ENCODE measurements around the gene FSTL3. TPM values are rescaled to one million over a fixed set of nuclear protein-coding genes. Genes with fewer than 3 reads are reported as not detected.

FSTL3 gene
- total RNA-seq, 1 experiment from 2014 or later = 6.8 TPM

GRCh38 chr19:703329-703650 lies 27.1 kb downstream of the FSTL3 start:
- H3K9me3 ChIP-seq (ENCODE audit: control insufficient read depth, low read depth, low read length) = no peaks in the 10 kb centered on the region
- no peak overlapping the region for H3K56ac ChIP-seq (ENCODE audit: insufficient read length, low read depth, low read length)
- no peak overlapping the region for H2BK15ac ChIP-seq (ENCODE audit: low read depth, low read length)
- Mint-ChIP-seq H3K27me3 (ENCODE audit: low read depth) (peaks cover 19% of the 10 kb centered on the region), H3K36me3 (ENCODE audit: insufficient read depth in 1 of 3, low read depth in 3 of 3) (peaks cover 0 to 5% (median 3%) of the 10 kb centered on the region in 3 experiments; a peak in 3 of 7 replicates), H3K27ac (peak overlapping the region; percentile 63 to 90 (median 80); a peak in 4 of 7 replicates), H3K9me3 (peaks cover 8 to 9% of the 10 kb centered on the region in 2 experiments), H3K4me3 (peak overlapping the region; percentile 66 to 73), H3K4me1 (peaks cover 3 to 7% of the 10 kb centered on the region in 2 experiments; a peak in 3 of 4 replicates)
- no CpG with 5 or more reads among the region's 4 CpGs for WGBS (ENCODE audit: extremely low coverage, insufficient read length, low lambda C conversion rate)
- no peak overlapping the region for H4K5ac ChIP-seq (ENCODE audit: insufficient read length, low read depth, low read length)
- no peak overlapping the region for H4K91ac ChIP-seq (ENCODE audit: insufficient read length, low read depth, low read length)
- no peak overlapping the region for H3K14ac ChIP-seq (ENCODE audit: insufficient read depth, low read length)
- no peak overlapping the region for H2AK5ac ChIP-seq (ENCODE audit: insufficient read length, low read length)
- no peaks in the 10 kb centered on the region for H3K79me2 ChIP-seq (ENCODE audit: insufficient read depth, low read length)
- H3K9ac ChIP-seq (ENCODE audit: extremely low read depth, insufficient read length, low read length) = no peak overlapping the region
- H2BK20ac ChIP-seq (ENCODE audit: low read depth, low read length, poor library complexity, severe bottlenecking) = no peak overlapping the region
- no peak overlapping the region for H3K23ac ChIP-seq (ENCODE audit: insufficient read length, low read depth, low read length)
- no peaks in the 10 kb centered on the region for H3K79me1 ChIP-seq (ENCODE audit: insufficient read depth, low read depth, low read length, poor library complexity, severe bottlenecking)
- H3K4me1 ChIP-seq (ENCODE audit: insufficient read depth, low read length) = no peaks in the 10 kb centered on the region; the same call in 1 of the 2 replicates
- H2BK5ac ChIP-seq (ENCODE audit: insufficient read length, low read length) = no peak overlapping the region
- H4K20me1 ChIP-seq (ENCODE audit: control insufficient read depth, insufficient read depth, insufficient read length) = no peaks in the 10 kb centered on the region
- H3K23me2 ChIP-seq (ENCODE audit: insufficient read length, low read depth, low read length, poor library complexity, severe bottlenecking) = no peaks in the 10 kb centered on the region
- H3K27ac ChIP-seq (ENCODE audit: insufficient read length, low read depth, low read length) = no peak overlapping the region
- H3K27me3 ChIP-seq (ENCODE audit: insufficient read depth, low read length) = no peaks in the 10 kb centered on the region
- H3T11ph ChIP-seq (ENCODE audit: low read length) = no peak overlapping the region
- no peak overlapping the region for H2BK120ac ChIP-seq (ENCODE audit: low read depth, low read length, poor library complexity, severe bottlenecking)
- no peak overlapping the region for H3K4me2 ChIP-seq (ENCODE audit: insufficient read depth, insufficient read length, low read length)
- H2BK12ac ChIP-seq (ENCODE audit: insufficient read length, low read depth, low read length) = no peak overlapping the region
- no peak for DNase-seq
- H3K4ac ChIP-seq (ENCODE audit: low read depth, low read length) = no peak overlapping the region
- H3K18ac ChIP-seq (ENCODE audit: insufficient read length, low read depth, low read length) = peak overlapping the region; percentile 28
- H4K8ac ChIP-seq (replicated peaks; ENCODE audit: insufficient read length, low read depth, low read length) = no peak overlapping the region
- no peak for TF ChIP-seq CTCF (conservative IDR thresholded peaks at IDR 0.05)
- no peak overlapping the region for H2AFZ ChIP-seq (ENCODE audit: low read length)

Measured in H9 (cell line).